KOPT-K1 (cell line): Measurements from ENCODE around the gene ATP2A2.
"Not testable (repeated sequence)": the region's sequence is repeated elsewhere in the genome, so short reads cannot be mapped to it uniquely, and the experiment has no call there.

ENCODE experiments used
- H3K27ac ChIP-seq: fragments of 200-600 bp; sonication (generic); 2 replicates; pipeline ENCODE4 v1.5.1; 2016; ENCODE audit warnings: antibody characterized with exemption, mild to moderate bottlenecking, low read depth, low read length; ENCODE audit not compliant: poor library complexity, severe bottlenecking
- H3K36me3 ChIP-seq: fragments of 200-600 bp; sonication (generic); 2 replicates; pipeline ENCODE4 v1.5.1; 2017; ENCODE audit warnings: antibody characterized with exemption, mild to moderate bottlenecking, low read length, moderate library complexity; ENCODE audit not compliant: insufficient read depth
- H3K9me3 ChIP-seq: fragments of 200-600 bp; sonication (generic); 2 replicates; pipeline ENCODE4 v1.5.1; 2017; ENCODE audit warnings: antibody characterized with exemption, low read length, mild to moderate bottlenecking; ENCODE audit not compliant: insufficient read depth, poor library complexity, severe bottlenecking

Gene ATP2A2

DNA sequence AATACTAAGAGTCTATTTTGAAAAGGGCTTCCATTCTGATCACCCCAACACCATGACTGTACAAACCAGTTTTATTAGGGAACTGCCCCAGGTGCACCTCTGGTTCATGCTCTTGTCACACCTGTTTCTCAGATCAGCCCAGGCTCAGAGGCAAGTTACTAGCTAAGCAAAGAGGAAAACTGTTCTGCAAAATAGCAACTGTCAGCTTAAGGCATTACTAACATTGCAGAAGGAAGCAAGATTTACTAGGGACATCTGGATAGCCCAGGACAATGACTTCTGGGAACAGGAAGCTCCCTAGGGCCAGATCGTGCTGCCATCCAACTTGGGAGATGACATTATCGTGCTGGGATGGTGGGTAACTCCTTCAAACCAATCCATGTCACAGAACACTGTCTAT lies 92.4 kb downstream of the ATP2A2 start:
- no peaks in the 10 kb centered on the region for H3K9me3 ChIP-seq
- peaks cover 91% of the 10 kb centered on the region for H3K36me3 ChIP-seq
- H3K27ac ChIP-seq, result no peak overlapping the region

DNA sequence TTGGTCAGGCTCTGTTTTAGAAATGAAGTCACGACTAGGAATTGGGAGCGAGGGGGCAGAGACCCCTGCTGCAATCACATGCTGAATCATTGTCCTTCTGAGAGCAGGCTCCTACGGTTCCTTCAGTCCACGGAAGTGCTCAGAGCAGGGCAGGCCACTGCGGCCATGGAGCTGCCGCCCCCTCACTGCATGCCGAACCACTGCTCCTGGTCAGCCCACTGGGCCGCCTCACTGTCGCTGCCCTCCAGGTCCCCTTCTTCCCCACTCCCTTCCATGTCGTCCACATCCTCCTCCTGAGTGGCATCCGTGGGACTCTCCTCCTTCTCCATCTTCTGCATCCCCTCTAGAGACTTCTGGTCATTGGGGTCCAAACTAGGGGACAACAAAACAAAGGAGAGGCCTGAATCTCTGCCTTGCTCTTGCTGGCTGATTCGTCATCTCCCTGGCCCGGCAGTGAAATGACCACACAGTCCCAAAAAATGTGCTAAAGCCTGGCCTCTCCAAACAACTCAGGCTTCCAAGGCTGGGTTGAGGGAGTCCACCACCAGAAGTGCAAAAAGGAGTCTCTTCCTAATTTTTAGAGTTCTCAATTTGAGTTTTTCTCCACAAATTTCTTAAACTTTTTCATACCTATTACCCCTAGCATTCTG lies 93.0 kb downstream of the ATP2A2 start:
- H3K9me3 ChIP-seq, result no peaks in the 10 kb centered on the region
- H3K36me3 ChIP-seq, result peaks cover 98% of the 10 kb centered on the region
- no peak overlapping the region for H3K27ac ChIP-seq

DNA sequence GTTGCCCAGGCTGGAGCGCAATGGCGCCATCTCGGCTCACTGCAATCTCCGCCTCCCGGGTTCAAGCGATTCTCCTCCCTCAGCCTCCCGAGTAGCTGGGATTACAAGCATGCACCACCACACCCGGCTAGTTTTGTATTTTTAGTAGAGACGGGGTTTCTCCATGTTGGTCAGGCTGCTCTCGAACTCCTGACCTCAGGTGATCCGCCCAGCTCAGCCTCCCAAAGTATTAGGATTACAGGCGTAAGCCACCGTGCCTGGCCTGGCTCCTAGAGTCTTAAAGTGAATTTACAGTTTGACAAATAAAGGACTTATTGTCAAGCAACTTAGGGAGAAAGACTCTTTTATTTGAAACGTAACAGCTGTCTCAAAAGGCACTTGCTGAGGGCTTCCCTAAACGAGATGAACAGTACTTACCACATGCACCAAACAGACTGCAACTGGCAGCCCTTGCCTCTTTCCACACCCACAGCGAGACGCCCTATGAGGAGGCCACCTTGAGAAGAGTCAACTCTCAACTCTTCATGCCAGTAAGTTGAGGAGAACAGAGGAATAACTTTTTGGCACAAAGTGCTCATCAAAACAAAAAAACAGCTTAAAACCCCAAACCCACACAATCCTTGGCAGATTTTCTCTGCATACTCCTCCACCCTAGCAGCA lies 97.2 kb downstream of the ATP2A2 start:
- H3K9me3 ChIP-seq, H3K27ac ChIP-seq: not testable (repeated sequence)
- peaks cover 100% of the 10 kb centered on the region for H3K36me3 ChIP-seq

GRCh38 chr12:110379197-110379596 lies 98.2 kb downstream of the ATP2A2 start:
- peaks cover 96% of the 10 kb centered on the region for H3K36me3 ChIP-seq

DNA sequence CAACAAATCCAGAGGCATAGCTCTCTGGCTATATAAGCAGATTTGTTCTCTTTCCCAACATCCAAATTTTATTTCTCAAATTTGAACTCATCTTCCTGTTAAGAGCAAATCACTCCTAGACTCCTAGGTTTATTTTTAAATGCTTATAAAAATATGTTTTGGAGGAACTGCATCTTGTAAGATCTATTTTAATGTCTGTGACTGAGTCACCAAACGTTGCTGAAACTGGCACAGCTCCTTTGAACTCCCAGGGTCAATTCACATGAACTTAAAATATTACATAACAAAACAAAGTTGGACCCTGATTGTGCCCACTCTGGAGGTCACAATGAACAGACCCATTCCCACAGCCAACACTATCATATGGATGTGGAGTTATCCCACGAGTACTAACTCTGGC lies 98.6 kb downstream of the ATP2A2 start:
- Histone ChIP-seq H3K36me3 (peaks cover 96% of the 10 kb centered on the region), H3K9me3 (no peaks in the 10 kb centered on the region), H3K27ac (no peak overlapping the region)

More at GRCh38 chr12:110379197-110379596, 98.2 kb downstream of the ATP2A2 start:
- no peak overlapping the region for H3K27ac ChIP-seq
- no peaks in the 10 kb centered on the region for H3K9me3 ChIP-seq

GRCh38 chr12:110382683-110383082 lies 101.6 kb downstream of the ATP2A2 start:
- peaks cover 96% of the 10 kb centered on the region for H3K36me3 ChIP-seq
- H3K9me3 ChIP-seq, result no peaks in the 10 kb centered on the region

More at GRCh38 chr12:110382683-110383082, 101.6 kb downstream of the ATP2A2 start:
- H3K27ac ChIP-seq, result no peak overlapping the region
